Measurements from ENCODE around the gene TRIM4.

TRIM4 gene

GRCh38 chr7:99863847-99864440, 55.4 kb downstream of the TRIM4 start:
- no peak overlapping the region for H3K4me3 ChIP-seq (ENCODE audit: low read depth, low read length)
- TF ChIP-seq CTCF (IDR thresholded peaks at IDR 0.05; ENCODE audit: insufficient read depth, low read depth, low read length, missing control alignments) = no peak
- no peak for DNase-seq (ENCODE audit: low read depth)

GRCh38 chr7:99860281-99861127, 58.8 kb downstream of the TRIM4 start:
- H3K4me3 ChIP-seq (ENCODE audit: low read depth, low read length) = no peak overlapping the region
- no peak for TF ChIP-seq CTCF (IDR thresholded peaks at IDR 0.05; ENCODE audit: insufficient read depth, low read depth, low read length, missing control alignments)
- DNase-seq (ENCODE audit: low read depth) = no peak

GRCh38 chr7:99855236-99855635, 64.1 kb downstream of the TRIM4 start:
- DNase-seq (ENCODE audit: low read depth) = no peak
- no peak for TF ChIP-seq CTCF (IDR thresholded peaks at IDR 0.05; ENCODE audit: insufficient read depth, low read depth, low read length, missing control alignments)
- H3K4me3 ChIP-seq (ENCODE audit: low read depth, low read length) = no peak overlapping the region

GRCh38 chr7:99848420-99849216, 70.7 kb downstream of the TRIM4 start:
- TF ChIP-seq CTCF (IDR thresholded peaks at IDR 0.05; ENCODE audit: insufficient read depth, low read depth, low read length, missing control alignments) = no peak
- H3K4me3 ChIP-seq (ENCODE audit: low read depth, low read length) = no peak overlapping the region
- no peak for DNase-seq (ENCODE audit: low read depth)

GRCh38 chr7:99844328-99844727, 75.0 kb downstream of the TRIM4 start:
- DNase-seq (ENCODE audit: low read depth) = no peak
- no peak overlapping the region for H3K4me3 ChIP-seq (ENCODE audit: low read depth, low read length)
- TF ChIP-seq CTCF (IDR thresholded peaks at IDR 0.05; ENCODE audit: insufficient read depth, low read depth, low read length, missing control alignments) = no peak

GRCh38 chr7:99843808-99844207, 75.5 kb downstream of the TRIM4 start:
- no peak overlapping the region for H3K4me3 ChIP-seq (ENCODE audit: low read depth, low read length)
- DNase-seq (ENCODE audit: low read depth) = no peak
- TF ChIP-seq CTCF (IDR thresholded peaks at IDR 0.05; ENCODE audit: insufficient read depth, low read depth, low read length, missing control alignments) = no peak

Measured in GM12865 (cell line).